TTC549 (cell line): ENCODE results near the gene FADS1.

ENCODE experiments used
- FAIRE-seq: peaks from 2 replicates; lab custom pipeline; 2012; peaks lifted over from hg19 to GRCh38; lab: Jason Lieb, UNC

FADS1 gene

DNA sequence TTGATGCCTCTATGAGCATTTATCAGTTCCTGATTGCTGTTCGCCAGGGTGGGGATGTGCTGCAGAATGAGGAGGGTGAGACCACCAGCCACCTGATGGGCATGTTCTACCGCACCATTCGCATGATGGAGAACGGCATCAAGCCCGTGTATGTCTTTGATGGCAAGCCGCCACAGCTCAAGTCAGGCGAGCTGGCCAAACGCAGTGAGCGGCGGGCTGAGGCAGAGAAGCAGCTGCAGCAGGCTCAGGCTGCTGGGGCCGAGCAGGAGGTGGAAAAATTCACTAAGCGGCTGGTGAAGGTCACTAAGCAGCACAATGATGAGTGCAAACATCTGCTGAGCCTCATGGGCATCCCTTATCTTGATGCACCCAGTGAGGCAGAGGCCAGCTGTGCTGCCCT is 21.3 kb downstream of the FADS1 start:
- FAIRE-seq = no peak

DNA sequence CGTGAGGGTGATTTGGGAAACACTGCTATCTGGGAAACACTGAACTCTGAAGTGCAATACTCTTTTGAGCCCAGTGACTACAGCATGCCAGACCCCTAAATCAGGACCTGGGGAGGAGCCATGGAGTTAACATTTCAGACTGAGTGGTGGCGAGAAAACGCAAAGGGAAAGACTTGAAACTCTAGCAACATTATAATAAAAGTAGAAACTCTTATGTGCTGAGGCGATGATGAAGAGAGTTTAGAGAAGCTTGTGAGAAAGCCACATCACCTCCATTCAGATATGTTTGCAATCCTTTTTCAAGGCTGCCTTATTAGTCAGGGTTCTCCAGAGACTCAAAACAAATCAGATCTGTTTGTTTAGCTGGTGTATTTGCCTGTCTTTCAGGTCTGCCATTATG is 22.2 kb downstream of the FADS1 start:
- FAIRE-seq = no peak

DNA sequence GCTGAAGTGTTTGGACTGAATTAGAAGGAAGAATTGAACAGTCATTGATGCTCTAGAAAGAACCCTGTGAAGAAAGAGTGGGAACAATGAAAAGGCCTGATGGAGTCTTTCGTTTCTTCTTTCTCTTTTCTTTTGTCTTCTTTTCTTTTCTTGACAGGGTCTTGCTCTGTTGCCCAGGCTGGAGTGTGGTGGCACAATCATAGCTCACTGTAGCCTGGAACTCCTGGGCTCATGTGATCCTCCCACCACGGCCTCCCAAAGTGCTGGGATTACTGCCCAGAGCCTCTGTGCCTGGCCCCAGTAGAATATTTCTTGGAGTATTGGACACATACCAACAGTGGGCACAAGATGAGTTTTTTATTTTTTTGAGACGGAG is 23.0 kb downstream of the FADS1 start:
- no peak for FAIRE-seq

DNA sequence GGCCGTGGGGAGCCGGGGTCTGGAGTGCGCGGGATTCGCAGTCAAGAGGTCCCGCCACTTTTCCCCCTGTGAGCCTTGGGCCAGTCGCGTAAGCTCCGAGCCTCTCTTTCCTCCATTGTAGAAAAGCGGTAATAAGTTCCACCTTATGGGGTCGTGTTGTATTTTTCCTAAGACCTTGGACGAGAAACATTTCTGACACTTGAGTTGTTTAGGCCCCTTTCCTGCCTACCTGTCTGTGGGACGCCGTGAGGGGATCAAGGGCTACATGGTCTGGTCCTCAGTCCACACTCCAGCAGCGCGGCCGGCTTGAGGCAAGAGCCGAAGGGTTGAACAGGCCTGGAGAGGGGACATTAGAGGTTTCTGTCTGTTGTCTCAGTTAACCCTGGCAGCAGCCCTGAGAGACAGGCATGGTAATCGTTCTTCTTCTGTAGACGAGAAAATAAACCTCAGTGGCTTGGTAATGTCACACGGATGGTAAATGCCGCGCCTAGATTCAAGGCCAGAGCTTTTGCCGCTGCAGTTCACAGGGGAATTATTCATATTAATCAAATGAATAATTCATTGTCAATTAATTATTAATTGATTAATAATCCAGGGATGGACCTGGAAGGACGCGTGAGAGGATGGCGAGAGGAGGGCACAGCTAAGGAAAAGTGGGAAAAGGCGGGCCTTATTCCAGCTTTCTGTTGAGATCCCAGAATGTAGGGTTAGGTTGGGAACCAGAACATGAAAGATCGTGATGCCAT is 23.5 kb downstream of the FADS1 start:
- no peak for FAIRE-seq

DNA sequence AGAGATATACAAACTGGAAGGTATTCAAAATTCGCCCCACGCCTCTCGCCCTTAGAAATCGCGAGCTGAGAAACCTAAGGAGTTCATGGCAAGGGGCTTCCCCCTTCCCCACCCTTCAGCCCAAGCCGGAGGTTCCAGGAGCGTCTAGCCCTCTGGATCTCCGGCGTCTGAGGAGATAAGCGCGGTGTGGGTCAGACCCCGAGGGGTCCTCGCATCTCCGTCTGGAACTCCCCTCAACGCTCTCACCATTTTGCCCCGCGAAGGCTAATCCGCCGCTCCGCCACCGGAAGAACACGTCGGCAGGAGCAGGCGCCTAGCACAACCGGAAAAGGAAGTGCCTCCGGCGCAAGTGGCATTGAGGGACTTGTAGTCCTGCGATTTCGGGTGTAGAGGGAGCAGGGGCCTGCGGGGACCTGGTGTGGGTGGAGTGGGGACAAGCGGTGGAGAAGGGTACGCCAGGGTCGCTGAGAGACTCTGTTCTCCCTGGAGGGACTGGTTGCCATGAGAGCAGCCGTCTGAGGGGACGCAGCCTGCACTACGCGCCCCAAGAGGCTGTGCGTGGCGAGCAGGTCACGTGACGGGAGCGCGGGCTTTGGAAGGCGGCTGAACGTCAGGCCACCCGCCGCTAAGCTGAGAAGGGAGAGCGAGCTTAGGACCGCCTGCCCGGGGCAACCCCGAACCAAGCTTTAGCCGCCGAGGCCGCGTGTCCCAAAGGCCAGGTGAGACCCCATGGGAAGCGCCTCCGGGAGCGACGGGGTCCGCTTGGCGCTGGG is 24.3 kb downstream of the FADS1 start, which contains the start of the genes FEN1 and TMEM258:
TSS of gene FEN1 (plus strand) at position 602 of the 773 bp plus-strand sequence. CDS start 2,451 bp downstream, outside the sequence.
TSS of gene TMEM258 (minus strand) at position 290 of the 773 bp plus-strand sequence. CDS start at position 249, 41 bp downstream.
- no peak for FAIRE-seq

DNA sequence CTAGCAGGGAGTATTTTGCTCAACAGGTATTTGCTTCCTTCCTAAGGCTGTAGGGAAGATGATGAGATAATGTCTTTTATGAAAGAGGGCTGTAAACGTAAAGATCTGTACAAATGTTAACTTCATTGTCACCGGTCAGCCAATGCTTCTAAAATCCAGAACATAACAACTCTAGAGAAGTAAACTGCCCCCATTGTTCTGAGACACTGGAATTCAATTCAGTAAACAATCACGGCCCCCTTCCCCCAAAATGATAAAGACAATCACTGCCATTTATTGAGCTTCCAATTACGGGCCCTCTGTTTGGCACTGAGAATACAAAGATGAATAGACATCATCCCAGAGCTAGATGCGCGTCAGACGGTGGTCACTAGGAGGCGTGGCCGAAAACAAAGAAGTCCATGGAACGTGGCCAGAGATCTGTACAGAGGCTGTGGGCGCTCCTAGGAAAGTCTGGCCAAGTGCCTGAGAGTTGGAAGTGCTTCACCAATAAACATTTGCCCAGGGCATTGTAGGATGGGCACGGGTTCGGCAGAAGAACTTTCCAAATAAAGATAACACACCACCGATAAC is 25.0 kb downstream of the FADS1 start:
- no peak for FAIRE-seq

DNA sequence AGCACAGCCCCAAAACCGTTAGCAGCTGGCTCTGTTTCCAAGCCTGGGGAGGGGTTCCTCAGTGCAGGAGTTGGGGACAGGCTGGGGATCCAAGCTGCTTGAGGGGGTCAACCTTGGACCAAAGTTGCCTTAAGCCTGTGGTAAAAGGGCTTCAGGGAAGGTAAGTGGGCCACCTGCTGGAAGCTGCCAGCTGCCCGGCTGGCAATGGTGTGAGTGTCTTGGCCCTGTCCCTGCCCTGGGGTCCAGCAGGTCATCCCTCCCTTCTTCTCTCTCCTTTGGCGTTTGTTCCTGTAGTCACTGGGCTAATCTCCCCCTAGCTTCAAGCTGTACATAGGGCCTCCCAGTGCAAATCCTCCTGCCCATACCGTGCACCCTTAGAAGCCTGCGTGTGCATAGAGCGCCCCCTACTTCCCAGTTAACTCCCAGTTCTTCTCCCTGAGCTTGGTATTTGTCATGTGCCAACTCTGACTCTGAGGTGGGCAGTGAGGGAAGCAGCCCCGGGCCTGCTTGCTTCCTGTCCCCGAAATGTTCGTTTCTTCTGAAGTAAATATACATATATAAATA is 28.8 kb downstream of the FADS1 start:
- FAIRE-seq = no peak

DNA sequence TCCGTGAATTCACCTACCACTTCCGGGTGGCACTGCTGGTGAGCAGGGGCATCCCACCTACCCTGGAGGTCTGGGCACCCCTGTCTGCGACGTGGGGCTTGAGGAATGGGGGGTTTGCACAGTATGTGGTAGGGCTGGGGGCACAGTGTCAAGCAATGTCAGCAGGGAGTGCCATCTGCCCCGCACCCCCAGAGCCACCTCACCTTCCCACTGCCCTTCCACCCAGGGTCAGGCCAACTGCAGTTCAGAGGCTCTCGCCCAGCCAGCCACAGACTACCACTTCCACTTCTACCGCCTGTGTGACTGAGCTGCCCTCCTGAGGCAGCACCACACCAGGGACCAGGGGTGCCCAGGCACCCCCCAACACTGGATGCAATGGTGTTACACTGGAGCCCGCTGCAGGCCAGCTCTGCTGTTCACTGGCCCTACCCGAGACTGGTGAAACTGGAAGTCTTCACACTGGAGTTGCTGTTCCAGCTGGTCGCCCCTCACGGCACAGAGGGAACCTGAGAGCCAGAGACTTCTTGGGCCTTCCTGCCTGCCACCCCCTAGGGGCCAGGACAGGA is 30.9 kb downstream of the FADS1 start:
- FAIRE-seq = no peak

DNA sequence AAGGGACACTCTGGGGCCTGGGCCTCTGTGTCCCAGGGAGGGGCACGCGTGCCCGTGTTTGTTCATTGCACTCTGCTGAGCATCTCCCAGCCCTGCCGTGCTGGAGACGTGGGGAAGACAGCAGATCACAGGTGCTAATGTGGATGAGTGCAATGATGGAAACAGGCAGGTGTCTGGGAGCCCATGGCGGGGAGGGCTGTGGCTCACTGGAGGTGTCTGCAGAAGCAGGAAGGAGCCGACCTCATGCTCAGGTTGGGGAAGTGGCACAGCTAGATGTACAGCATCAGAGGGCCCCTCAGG is 32.3 kb downstream of the FADS1 start:
- no peak for FAIRE-seq

DNA sequence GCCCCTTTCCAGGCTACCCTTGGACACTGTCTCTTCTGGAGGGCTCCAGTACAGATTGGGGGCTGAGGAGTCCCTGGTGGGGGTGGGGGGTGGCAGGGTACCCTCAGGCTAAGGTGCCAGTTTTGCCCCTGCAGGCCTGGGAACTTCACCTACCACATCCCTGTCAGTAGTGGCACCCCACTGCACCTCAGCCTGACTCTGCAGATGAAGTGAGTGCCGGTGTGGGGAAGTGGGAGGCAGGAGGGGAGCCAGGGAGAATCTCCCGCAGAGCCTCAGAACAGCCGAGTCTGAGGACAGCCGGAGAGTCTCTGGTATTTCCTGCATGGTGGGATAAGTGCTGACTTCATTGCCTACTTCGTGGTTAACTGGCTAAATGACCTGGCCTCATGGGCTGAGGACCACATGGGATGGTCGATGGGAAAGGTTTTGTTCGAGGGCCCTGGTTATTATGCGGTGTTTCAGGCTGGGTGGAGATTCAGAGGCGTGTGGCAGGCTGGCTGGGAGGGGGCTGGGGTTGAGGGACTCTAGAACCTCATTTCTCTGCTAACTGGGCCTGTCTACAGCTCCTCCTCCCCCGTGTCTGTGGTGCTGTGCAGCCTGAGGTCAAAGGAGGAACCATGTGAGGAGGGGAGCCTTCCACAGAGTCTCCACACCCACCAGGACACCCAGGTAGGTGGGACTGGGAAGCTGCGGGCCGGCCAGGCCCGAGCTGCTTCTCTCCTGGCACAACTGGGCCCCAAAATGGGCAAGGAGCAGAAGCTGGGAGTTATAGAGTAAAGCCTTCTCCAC is 32.9 kb downstream of the FADS1 start:
- FAIRE-seq = no peak

DNA sequence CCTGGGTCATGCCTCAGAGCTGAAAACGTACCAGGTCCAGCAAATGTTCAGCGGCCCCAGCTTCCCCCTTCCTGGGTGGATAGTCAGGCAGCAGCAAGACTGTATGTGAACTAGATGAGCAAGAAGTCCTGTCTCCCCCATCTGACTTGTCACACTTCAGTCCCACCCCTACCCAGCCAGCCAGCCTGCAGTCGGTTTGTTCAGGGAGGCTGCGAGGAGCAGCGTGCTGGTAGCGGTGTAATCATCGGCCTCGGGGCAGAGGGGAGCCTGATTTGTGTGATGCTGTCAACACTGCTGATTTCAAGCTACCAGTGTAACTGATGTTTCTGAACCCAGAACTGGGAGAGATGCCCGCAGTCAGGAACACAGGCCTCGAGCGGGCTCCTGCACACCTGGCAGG is 34.0 kb downstream of the FADS1 start:
- FAIRE-seq = no peak

DNA sequence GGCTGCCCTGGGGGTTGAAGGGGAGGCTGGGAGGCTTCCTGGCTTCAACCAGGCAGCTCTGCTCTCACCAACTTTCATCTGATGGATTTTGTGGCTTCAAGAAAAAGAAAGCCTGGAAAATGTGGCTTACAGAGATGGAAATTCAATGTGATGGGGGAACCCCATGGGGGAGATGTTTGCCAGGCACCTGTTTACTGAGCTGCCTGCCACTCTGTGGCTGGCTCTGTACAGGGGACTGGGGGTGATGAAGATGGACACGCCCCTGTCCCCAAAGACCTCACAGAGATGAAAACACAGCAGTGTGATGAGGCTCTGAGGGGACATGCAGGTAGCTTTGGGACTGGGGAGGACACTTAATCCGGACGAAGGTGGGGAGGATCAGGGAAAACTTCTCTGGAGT is 34.5 kb downstream of the FADS1 start:
- FAIRE-seq = no peak

DNA sequence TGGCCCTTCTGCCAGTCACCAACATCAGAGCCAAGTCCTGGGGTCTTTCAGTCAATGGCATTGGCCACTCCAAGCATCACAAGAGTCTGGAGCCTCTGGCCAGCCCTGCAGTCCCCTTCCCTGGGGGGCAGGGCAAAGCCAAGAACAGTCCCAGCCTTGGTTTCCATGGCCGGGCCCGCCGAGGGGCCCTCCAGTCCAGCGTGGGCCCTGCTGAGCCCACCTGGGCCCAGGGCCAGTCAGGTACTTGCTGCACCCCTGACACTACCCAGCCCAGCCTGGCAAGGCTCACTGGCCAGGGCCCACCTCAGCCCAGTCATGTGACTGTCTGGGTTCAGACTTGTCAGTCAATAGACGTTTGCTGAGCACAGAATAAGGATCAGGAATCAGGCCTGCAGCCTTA is 35.2 kb downstream of the FADS1 start:
- FAIRE-seq = no peak

DNA sequence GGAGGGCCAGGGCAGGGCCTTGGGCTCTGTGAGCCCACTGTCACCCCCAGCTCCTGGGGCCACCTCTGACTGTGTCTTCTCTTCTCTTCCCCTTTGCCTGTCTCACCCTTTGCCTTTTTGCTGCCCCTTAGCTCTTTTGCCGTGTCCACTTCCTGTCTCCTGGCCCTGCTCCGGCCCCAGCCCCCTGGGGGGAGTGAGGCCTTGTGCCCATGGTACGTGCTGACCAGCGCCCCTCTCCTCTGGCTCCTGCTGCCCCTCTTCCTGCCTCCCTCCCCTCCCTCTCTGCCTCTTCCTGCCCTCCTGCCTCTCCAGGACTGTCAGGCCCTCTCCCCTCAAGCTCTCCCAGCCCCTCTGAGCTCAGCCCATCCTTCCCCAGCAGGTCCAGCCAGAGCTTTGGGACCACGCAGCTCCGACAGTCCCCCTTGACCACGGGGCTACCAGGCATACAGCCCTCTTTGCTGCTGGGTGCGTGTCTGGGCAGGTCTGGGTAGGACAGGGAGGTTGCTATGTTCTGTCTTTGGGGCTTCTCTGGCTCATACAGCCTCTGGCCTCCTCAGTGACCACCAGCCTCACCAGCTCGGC is 36.1 kb downstream of the FADS1 start:
- no peak for FAIRE-seq

DNA sequence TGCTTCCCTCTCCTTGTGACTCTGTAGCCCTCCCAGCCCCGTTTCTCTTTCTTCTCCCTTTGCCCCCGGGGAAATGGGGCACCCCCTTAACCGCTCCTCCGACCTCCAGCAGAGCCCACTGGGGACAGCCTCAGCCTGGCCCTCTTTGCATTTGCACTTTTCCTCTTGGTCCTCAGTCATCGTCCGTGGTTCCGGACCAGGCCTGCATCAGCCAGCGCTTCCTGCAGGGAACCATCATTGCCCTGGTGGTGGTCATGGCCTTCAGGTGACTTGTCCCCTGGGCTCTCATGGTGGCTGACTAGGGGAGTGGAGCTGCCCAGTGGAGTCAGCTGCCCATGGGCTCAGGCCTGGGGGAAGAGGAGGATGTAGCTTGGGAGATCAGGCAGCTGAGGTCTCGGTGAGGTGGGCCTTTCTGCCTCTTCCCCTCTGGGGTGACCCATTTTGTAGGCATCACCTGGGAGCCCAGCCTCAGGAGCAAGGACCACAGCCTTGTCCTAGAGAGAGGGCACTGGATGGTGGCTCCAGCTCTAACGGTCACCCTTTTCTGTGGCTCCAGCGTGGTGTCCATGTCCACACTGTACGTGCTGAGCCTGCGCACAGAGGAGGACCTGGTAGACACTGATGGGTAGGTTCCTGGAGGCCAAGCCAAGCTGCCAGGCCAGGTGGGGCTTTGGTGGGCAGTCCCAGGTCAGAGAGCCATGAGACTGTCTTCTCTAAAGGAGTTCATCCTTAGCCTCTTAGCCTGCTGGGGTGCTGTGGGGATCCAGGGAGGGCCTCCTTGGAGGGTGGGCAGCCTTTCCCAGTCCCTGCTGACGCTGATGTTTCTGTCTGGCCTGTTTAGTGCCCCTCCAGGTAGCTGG is 36.9 kb downstream of the FADS1 start:
- no peak for FAIRE-seq

DNA sequence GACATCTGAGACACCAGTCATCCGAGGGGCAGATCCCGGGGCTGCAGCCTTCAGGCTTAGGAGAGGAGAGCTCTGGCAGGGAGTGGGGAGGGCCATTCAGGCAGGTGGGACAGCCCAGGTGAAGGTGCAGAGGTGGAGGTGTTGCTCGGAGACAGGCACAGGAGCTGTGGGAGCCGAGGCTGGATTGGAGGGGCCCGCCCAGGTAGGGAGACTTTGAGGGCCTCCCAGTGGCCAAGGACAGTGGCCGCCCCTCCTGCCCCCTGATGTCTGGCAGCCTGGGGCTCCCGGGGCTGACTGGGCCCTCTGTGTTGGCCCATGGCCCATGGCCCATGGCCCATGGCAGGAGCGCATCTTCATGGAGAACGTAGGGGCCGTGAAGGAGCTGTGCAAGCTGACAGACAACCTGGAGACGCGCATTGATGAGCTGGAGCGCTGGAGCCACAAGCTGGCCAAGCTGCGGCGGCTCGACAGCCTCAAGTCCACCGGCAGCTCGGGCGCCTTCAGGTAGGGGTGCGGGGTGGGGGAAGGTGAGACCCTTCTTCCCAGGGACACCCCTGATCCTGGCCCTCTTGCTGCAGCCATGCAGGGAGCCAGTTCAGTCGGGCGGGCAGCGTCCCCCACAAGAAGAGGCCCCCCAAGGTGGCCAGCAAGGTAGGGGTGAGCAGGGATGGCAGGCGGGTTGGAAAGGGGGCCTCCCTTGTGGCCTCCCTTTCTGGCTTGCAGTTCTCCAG is 37.7 kb downstream of the FADS1 start:
- FAIRE-seq = no peak

DNA sequence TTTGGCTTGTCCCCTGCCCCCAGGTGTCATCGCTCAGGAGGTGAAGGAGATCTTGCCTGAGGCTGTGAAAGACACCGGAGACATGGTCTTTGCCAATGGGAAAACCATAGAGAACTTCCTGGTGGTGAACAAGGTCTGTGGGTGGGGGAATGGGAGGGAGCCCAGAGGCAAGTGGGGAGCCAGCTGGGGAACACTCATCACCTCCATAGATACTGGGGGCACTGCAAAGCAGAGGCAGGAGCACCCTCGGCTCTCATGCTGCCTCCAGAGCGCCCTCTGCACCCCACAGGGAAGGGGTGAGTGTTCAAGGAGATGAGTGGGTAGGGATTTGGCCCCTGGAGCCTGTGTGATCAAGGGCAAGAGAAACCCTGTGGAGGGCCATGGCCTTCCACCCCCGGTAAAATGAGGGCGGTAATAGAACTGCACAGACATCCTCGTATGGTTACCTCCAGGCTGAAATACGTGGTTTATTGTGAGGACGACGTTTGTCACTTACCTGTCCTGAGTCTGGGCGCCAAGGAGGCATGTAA is 38.4 kb downstream of the FADS1 start:
- FAIRE-seq = no peak

DNA sequence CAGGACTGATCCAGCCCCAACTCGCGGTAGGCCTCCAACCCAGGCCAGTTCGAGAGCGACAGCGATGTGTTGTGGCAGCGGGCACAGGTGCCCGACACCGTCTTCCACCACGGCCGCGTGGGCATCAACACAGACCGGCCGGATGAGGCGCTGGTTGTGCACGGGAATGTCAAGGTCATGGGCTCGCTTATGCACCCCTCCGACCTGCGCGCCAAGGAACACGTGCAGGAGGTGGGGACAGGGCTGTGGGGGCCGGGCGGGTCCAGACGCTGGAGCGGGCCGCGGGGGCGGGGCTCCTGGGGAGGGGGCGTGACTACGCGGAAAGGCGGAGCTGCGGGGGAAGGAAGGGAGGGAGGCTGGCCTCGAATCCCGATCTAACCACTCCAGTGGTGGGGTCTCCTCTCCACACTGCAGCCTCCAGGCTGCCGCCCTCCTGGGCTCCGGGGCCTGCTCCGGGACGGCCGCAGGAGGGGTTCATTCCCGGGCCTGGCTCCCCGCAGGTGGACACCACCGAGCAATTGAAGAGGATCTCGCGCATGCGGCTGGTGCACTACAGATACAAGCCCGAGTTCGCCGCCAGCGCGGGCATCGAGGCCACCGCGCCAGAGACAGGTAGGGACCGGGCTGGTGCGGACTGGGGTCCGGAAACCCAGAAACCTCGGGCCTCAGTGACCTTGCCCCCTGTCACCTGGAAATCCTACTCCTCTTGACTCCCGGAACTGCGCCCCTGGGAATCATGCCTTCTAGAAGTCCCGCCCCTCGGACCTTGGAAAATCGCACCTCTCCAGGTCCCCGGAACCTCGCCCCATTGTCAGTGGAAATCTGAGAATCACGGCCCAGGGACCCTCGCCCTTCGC is 39.3 kb downstream of the FADS1 start:
- no peak for FAIRE-seq
